Breast epithelium (tissue), 3 donors: ENCODE measurements around the gene LYST.

Experiments used
- POLR2A ChIP-seq: fragments of 450-650 bp; IDR thresholded peaks from one replicate; pipeline ENCODE4 v1.6.1; 2016; ENCODE audit warnings: antibody characterized with exemption, mild to moderate bottlenecking, moderate library complexity
- POLR2AphosphoS5 ChIP-seq, 3 donors: sonication (generic); formaldehyde crosslinking; IDR thresholded peaks; one replicate each; pipeline ENCODE4 v1.6.1; 2017; ENCODE audit warnings: antibody characterized with exemption in 3 of 3
- TF ChIP-seq, protein P1 (sequence below), 3 donors: fragments of 450-650 bp; IDR thresholded peaks; one replicate each; pipeline ENCODE4 v1.5.1; 2016 to 2017; ENCODE audit warnings: antibody characterized with exemption in 3 of 3, mild to moderate bottlenecking in 3 of 3, moderate library complexity in 3 of 3

DNA sequence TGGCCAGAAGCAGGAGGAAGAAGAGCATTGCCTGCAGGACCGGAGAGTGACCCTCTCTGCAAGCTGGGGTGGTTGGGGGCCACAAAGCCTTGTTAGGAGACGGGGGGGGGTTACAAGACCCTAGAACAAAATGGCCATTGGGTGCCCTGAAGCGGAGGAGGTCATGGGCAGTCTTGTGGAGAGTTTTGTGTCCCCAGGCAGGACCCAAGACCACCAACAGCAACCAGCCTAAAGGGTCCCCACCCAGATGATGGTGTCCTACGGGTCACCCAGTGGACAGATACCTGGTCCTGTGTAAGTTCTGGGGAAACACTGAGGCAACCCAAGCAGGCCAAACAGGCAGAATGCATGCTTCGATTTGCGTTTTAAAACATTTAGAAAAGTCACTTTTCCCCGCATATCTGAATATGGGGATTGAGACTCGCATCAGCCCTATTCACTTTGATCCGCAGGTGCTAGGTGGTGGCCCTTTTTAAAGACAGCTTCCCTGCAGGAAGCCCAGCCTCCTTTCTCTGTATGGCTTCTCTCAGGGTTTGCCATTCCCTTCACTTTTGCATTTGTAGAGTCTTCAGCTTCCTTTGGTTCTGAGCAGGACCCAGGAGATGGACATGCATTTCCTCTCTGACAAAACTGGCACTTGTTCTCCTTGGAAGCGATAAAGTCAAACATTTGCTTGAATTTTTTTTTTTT, 238.2 kb downstream of the LYST start:
- TF ChIP-seq, protein P1, sequence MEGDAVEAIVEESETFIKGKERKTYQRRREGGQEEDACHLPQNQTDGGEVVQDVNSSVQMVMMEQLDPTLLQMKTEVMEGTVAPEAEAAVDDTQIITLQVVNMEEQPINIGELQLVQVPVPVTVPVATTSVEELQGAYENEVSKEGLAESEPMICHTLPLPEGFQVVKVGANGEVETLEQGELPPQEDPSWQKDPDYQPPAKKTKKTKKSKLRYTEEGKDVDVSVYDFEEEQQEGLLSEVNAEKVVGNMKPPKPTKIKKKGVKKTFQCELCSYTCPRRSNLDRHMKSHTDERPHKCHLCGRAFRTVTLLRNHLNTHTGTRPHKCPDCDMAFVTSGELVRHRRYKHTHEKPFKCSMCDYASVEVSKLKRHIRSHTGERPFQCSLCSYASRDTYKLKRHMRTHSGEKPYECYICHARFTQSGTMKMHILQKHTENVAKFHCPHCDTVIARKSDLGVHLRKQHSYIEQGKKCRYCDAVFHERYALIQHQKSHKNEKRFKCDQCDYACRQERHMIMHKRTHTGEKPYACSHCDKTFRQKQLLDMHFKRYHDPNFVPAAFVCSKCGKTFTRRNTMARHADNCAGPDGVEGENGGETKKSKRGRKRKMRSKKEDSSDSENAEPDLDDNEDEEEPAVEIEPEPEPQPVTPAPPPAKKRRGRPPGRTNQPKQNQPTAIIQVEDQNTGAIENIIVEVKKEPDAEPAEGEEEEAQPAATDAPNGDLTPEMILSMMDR (IDR thresholded peaks at IDR 0.05), result no peak
- TF ChIP-seq POLR2A (no peak), POLR2AphosphoS5 (IDR thresholded peaks at IDR 0.05) (no peak)
